CD14-positive monocyte (primary cell): ENCODE results near the gene ITGB6. TPM values are rescaled to one million over a fixed set of nuclear protein-coding genes. Genes with fewer than 3 reads are reported as not detected.

Source experiments
- DNase-seq, 3 donors: peaks; one replicate each; pipeline ENCODE4 v3.0.0-alpha.2; 2011 to 2022
- H2AFZ ChIP-seq: 2 replicates; pipeline ENCODE4 v1.6.0; 2012; ENCODE audit warnings: mild to moderate bottlenecking, low read depth, low read length, inconsistent platforms; ENCODE audit not compliant: insufficient read depth, poor library complexity, severe bottlenecking
- H3K27ac ChIP-seq, 2 donors: 1 replicate in 1 of 2; 2 replicates in 1 of 2; pipeline ENCODE4 v1.5.1; 2012 to 2013; ENCODE audit warnings: low read length in 2 of 2, control low read depth in 1 of 2, inconsistent platforms in 1 of 2, low read depth in 1 of 2, mild to moderate bottlenecking in 1 of 2
- H3K27me3 ChIP-seq, 2 donors: one replicate each; pipeline versions ENCODE4 v1.6.0 to v1.6.1; 2011 to 2013; ENCODE audit warnings: low read length in 2 of 2; ENCODE audit not compliant: control insufficient read depth in 2 of 2, insufficient read depth in 2 of 2
- H3K36me3 ChIP-seq, 2 donors: replicated peaks in 1 of 2; 1 replicate in 1 of 2; 2 replicates in 1 of 2; pipeline versions ENCODE4 v1.5.1 to v1.6.1; 2012 to 2013; ENCODE audit warnings: low read length in 2 of 2, control low read depth in 1 of 2, inconsistent platforms in 1 of 2, mild to moderate bottlenecking in 1 of 2; ENCODE audit not compliant: insufficient read depth in 2 of 2, control insufficient read depth in 1 of 2
- H3K4me1 ChIP-seq, 2 donors: 1 replicate in 1 of 2; 2 replicates in 1 of 2; pipeline versions ENCODE4 v1.5.1 to v1.6.1; 2012 to 2013; ENCODE audit warnings: low read length in 2 of 2, control low read depth in 1 of 2, inconsistent platforms in 1 of 2, mild to moderate bottlenecking in 1 of 2, moderate library complexity in 1 of 2; ENCODE audit not compliant: insufficient read depth in 2 of 2, control insufficient read depth in 1 of 2
- H3K4me2 ChIP-seq: replicated peaks from 2 replicates; pipeline ENCODE3; 2012; ENCODE audit warnings: low read length, moderate library complexity, mild to moderate bottlenecking; ENCODE audit not compliant: poor library complexity, severe bottlenecking; ENCODE audit errors: extremely low read depth
- H3K4me3 ChIP-seq, 3 experiments: fragments of 200-600 bp in 1 of 3; sonication (generic) in 1 of 3; replicated peaks in 1 of 3; 1 replicate in 2 of 3; 2 replicates in 1 of 3; pipeline ENCODE4 v1.5.1; 2011 to 2013; ENCODE audit warnings: low read length in 3 of 3, mild to moderate bottlenecking in 3 of 3, control low read depth in 2 of 3, low read depth in 2 of 3, inconsistent platforms in 1 of 3, moderate library complexity in 1 of 3
- H3K79me2 ChIP-seq: 2 replicates; pipeline ENCODE4 v1.6.0; 2012; ENCODE audit warnings: mild to moderate bottlenecking, control low read depth, inconsistent platforms, low read length, moderate library complexity; ENCODE audit not compliant: insufficient read depth
- H3K9ac ChIP-seq: 2 replicates; pipeline ENCODE4 v1.6.0; 2017; ENCODE audit warnings: low read length, mild to moderate bottlenecking; ENCODE audit not compliant: insufficient read depth, poor library complexity, severe bottlenecking
- H3K9me3 ChIP-seq, 2 donors: replicated peaks in 1 of 2; 1 replicate in 1 of 2; 2 replicates in 1 of 2; pipeline versions ENCODE4 v1.5.1 to v1.6.1; 2012 to 2013; ENCODE audit warnings: low read length in 2 of 2, control low read depth in 1 of 2; ENCODE audit not compliant: control insufficient read depth in 1 of 2, insufficient read depth in 1 of 2
- H4K20me1 ChIP-seq: 2 replicates; pipeline ENCODE4 v1.6.0; 2012; ENCODE audit warnings: mild to moderate bottlenecking, low read length, control low read depth, moderate library complexity; ENCODE audit not compliant: insufficient read depth
- H3K27ac Mint-ChIP-seq, 7 donors: one replicate each; pipeline ENCODE4 v1.8.0; 2020; ENCODE audit warnings: mild to moderate bottlenecking in 7 of 7, mixed read lengths in 7 of 7, moderate library complexity in 6 of 7, inconsistent platforms in 2 of 7
- H3K27me3 Mint-ChIP-seq, 3 donors: one replicate each; pipeline ENCODE4 v1.8.0; 2021 to 2022; ENCODE audit warnings: low read depth in 3 of 3, mild to moderate bottlenecking in 3 of 3, mixed read lengths in 3 of 3, moderate library complexity in 3 of 3, inconsistent platforms in 1 of 3
- H3K36me3 Mint-ChIP-seq, 2 donors: one replicate each; pipeline ENCODE4 v1.8.0; 2020; ENCODE audit warnings: mixed read lengths in 2 of 2, inconsistent platforms in 1 of 2, mild to moderate bottlenecking in 1 of 2
- H3K4me1 Mint-ChIP-seq: one replicate; pipeline ENCODE4 v1.8.0; 2020; ENCODE audit warnings: mild to moderate bottlenecking, mixed read lengths
- H3K4me3 Mint-ChIP-seq, 2 donors: one replicate each; pipeline ENCODE4 v1.8.0; 2020; ENCODE audit warnings: mild to moderate bottlenecking in 2 of 2, mixed read lengths in 2 of 2, moderate library complexity in 1 of 2
- H3K9me3 Mint-ChIP-seq, 7 donors: one replicate each; pipeline ENCODE4 v1.8.0; 2020 to 2022; ENCODE audit warnings: mixed read lengths in 7 of 7, mild to moderate bottlenecking in 6 of 7, moderate library complexity in 6 of 7, inconsistent platforms in 2 of 7
- CTCF ChIP-seq: fragments of 200-600 bp; IDR thresholded peaks from one replicate; pipeline ENCODE4 v1.8.0; 2022; ENCODE audit warnings: antibody characterized with exemption, mild to moderate bottlenecking
- WGBS: methylation state at CpG from one replicate; pipeline ENCODE4 v1.1.5; 2013; ENCODE audit warnings: missing lambda C conversion rate; ENCODE audit not compliant: insufficient coverage; 5-methylcytosine and 5-hydroxymethylcytosine counted together
- intact Hi-C, 2 donors: fragments of 100-400 bp; cut with micrococcal nuclease; formaldehyde crosslinking; loops; one replicate each; pipeline versions ENCODE4 v1.15.0 to v1.15.1; 2023
- polyA plus RNA-seq, 3 donors: library from polyadenylated mRNA; depleted of rRNA in 1 of 3; unstranded in 2 of 3; stranded (reverse) in 1 of 3; fragments of 300-500 nt in 2 of 3; fragments of >200 nt in 1 of 3; fragmentation: Illumina TruSeq in 2 of 3; gene quantifications; 1 replicate in 2 of 3; 2 replicates in 1 of 3; pipeline ENCODE4 v1.2.3, GENCODE V29; 2012 to 2021

ITGB6 gene
- polyA plus RNA-seq, 3 donors = not detected

- Mint-ChIP-seq H3K4me3 (no peak overlapping the region), H3K27ac (no peak overlapping the region), H3K36me3 (no peaks in the 10 kb centered on the region), H3K4me1 (no peaks in the 10 kb centered on the region), H3K27me3 (peaks cover 0 to 3% (median 0%) of the 10 kb centered on the region in 3 donors), H3K9me3 (peaks cover 0 to 2% (median 0%) of the 10 kb centered on the region in 7 donors)
- no peak for DNase-seq
- Histone ChIP-seq H3K27me3 (peaks cover 0 to 5% of the 10 kb centered on the region in 2 donors), H3K27ac (no peak overlapping the region), H3K79me2 (no peaks in the 10 kb centered on the region), H3K4me3 (no peak overlapping the region), H3K4me2 (no peak overlapping the region), H3K9me3 (no peaks in the 10 kb centered on the region), H3K36me3 (no peaks in the 10 kb centered on the region), H4K20me1 (no peaks in the 10 kb centered on the region), H3K4me1 (no peaks in the 10 kb centered on the region), H2AFZ (no peak overlapping the region), H3K9ac (no peak overlapping the region)
- TF ChIP-seq CTCF = no peak
- WGBS = 100% methylated on average over 1 of the region's 2 CpGs
- intact Hi-C loops = no loop called here
Measured at GRCh38 chr2:160145471-160145870, 54.6 kb downstream of the ITGB6 start.

DNA sequence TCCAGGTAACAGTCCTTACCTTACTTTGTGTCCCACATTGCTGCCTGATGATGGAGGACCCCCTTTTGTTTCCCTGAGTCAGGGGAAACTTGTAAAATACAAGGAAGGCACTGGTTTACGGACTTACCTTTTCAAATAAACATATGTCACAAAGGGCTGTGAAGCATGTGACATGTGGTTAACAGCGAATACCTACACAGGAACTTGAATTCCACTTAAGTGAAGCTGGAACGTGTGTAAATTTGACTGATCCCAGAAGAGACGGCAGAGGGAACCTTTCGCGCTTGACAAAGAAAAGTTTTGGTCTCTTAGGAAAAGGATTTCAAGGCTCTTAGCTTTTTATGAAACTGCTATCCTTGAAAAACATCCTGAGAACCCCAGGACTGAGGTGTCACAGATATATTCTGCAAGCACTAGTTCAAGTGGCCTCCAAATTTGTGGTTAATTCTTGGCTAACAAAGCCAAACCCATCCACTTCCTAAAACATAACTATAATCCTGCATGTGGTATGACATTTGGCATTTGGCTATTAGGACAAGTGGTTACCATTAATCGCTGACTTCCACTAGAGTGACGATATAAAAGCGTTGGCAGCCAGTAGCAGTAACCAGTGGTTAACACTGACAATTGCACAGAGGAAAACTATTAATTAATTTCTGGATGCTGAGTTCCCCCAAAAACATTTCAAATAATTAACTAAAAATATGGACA is 55.6 kb downstream of the ITGB6 start:
- Histone ChIP-seq H3K4me3 (no peak overlapping the region), H2AFZ (no peak overlapping the region), H3K4me2 (no peak overlapping the region), H3K9ac (no peak overlapping the region), H3K36me3 (no peaks in the 10 kb centered on the region), H3K27ac (no peak overlapping the region), H4K20me1 (no peaks in the 10 kb centered on the region), H3K79me2 (no peaks in the 10 kb centered on the region), H3K27me3 (peaks cover 0 to 5% of the 10 kb centered on the region in 2 donors), H3K9me3 (no peaks in the 10 kb centered on the region), H3K4me1 (no peaks in the 10 kb centered on the region)
- TF ChIP-seq CTCF = no peak
- H3K27ac Mint-ChIP-seq = no peak overlapping the region
- 54% methylated on average over 4 of the region's 9 CpGs for WGBS
- DNase-seq = no peak
- H3K4me1 Mint-ChIP-seq = no peaks in the 10 kb centered on the region
- no peak overlapping the region for H3K4me3 Mint-ChIP-seq
- peaks cover 0 to 2% (median 0%) of the 10 kb centered on the region in 7 donors for H3K9me3 Mint-ChIP-seq
- no peaks in the 10 kb centered on the region for H3K36me3 Mint-ChIP-seq
- intact Hi-C loops = no loop called here
- H3K27me3 Mint-ChIP-seq = peaks cover 0 to 3% (median 0%) of the 10 kb centered on the region in 3 donors
